ENCODE measurements around the gene MAGI2.

MAGI2 gene

GRCh38 chr7:78011642-78012041 is 1441.8 kb downstream of the MAGI2 start:
- no peak for TF ChIP-seq ZNF565 (CRISPR knock-in tag; conservative IDR thresholded peaks at IDR 0.05; ENCODE audit: low read depth)
- TF ChIP-seq ZNF70 (CRISPR knock-in tag; IDR thresholded peaks at IDR 0.05) = no peak
- no peak for TF ChIP-seq OSR1 (CRISPR knock-in tag; IDR thresholded peaks at IDR 0.05)
- TF ChIP-seq TSHZ2 (CRISPR knock-in tag; IDR thresholded peaks at IDR 0.05) = no peak
- TF ChIP-seq TCF4 (CRISPR knock-in tag; IDR thresholded peaks at IDR 0.05; ENCODE audit: borderline replicate concordance) = peak; percentile 57; the same call in 1 of the 2 replicates
- ATAC-seq = no peak

GRCh38 chr7:78007231-78007630 is 1446.2 kb downstream of the MAGI2 start:
- no peak for ATAC-seq
- TF ChIP-seq CREB5 (CRISPR knock-in tag; IDR thresholded peaks at IDR 0.05; ENCODE audit: low read depth) = no peak
- no peak for TF ChIP-seq PPARA (CRISPR knock-in tag; IDR thresholded peaks at IDR 0.05; ENCODE audit: borderline replicate concordance)
- TF ChIP-seq POU6F1 (CRISPR knock-in tag; IDR thresholded peaks at IDR 0.05; ENCODE audit: borderline replicate concordance, low read depth) = no peak
- TF ChIP-seq SNAI2 (CRISPR knock-in tag; IDR thresholded peaks at IDR 0.05) = no peak
- no peak for TF ChIP-seq ESRRG (CRISPR knock-in tag; IDR thresholded peaks at IDR 0.05)
- TF ChIP-seq TOX (CRISPR knock-in tag; IDR thresholded peaks at IDR 0.05; ENCODE audit: borderline replicate concordance) = no peak
- TF ChIP-seq PATZ1 (CRISPR knock-in tag; IDR thresholded peaks at IDR 0.05; ENCODE audit: borderline replicate concordance) = no peak
- TF ChIP-seq TCF4 (CRISPR knock-in tag; IDR thresholded peaks at IDR 0.05; ENCODE audit: borderline replicate concordance) = no peak
- TF ChIP-seq CSRNP3 (CRISPR knock-in tag; IDR thresholded peaks at IDR 0.05) = no peak
- TF ChIP-seq ARNTL (CRISPR knock-in tag; IDR thresholded peaks at IDR 0.05; ENCODE audit: borderline replicate concordance, low read depth) = no peak
- no peak for TF ChIP-seq OSR1 (CRISPR knock-in tag; IDR thresholded peaks at IDR 0.05)
- TF ChIP-seq ISL1 (CRISPR knock-in tag; IDR thresholded peaks at IDR 0.05) = no peak

GRCh38 chr7:78006063-78006755 is 1447.3 kb downstream of the MAGI2 start:
- TF ChIP-seq CSDC2 (CRISPR knock-in tag; IDR thresholded peaks at IDR 0.05) = no peak
- no peak for TF ChIP-seq ARNTL (CRISPR knock-in tag; IDR thresholded peaks at IDR 0.05; ENCODE audit: borderline replicate concordance, low read depth)
- TF ChIP-seq ZNF70 (CRISPR knock-in tag; IDR thresholded peaks at IDR 0.05) = no peak
- TF ChIP-seq TCF4 (CRISPR knock-in tag; IDR thresholded peaks at IDR 0.05; ENCODE audit: borderline replicate concordance) = no peak
- TF ChIP-seq ZNF565 (CRISPR knock-in tag; conservative IDR thresholded peaks at IDR 0.05; ENCODE audit: low read depth) = no peak
- TF ChIP-seq PATZ1 (CRISPR knock-in tag; IDR thresholded peaks at IDR 0.05; ENCODE audit: borderline replicate concordance) = no peak
- TF ChIP-seq TOX (CRISPR knock-in tag; IDR thresholded peaks at IDR 0.05; ENCODE audit: borderline replicate concordance) = no peak
- TF ChIP-seq CSRNP3 (CRISPR knock-in tag; IDR thresholded peaks at IDR 0.05) = no peak
- TF ChIP-seq CREB5 (CRISPR knock-in tag; IDR thresholded peaks at IDR 0.05; ENCODE audit: low read depth) = no peak
- TF ChIP-seq OSR1 (CRISPR knock-in tag; IDR thresholded peaks at IDR 0.05) = no peak
- no peak for TF ChIP-seq ISL1 (CRISPR knock-in tag; IDR thresholded peaks at IDR 0.05)
- no peak for TF ChIP-seq ZC3H10 (CRISPR knock-in tag; IDR thresholded peaks at IDR 0.05)
- no peak for TF ChIP-seq ZNF8 (CRISPR knock-in tag; IDR thresholded peaks at IDR 0.05)
- TF ChIP-seq RARB (CRISPR knock-in tag; IDR thresholded peaks at IDR 0.05) = no peak
- no peak for TF ChIP-seq SNAI2 (CRISPR knock-in tag; IDR thresholded peaks at IDR 0.05)
- ATAC-seq = peak; percentile 34; the same call in 1 of the 3 replicates

Data from SK-N-SH treated with all-trans-retinoic acid at 6 μM for 48 hours (cell line).